ENCODE results near the gene PLCB3. TPM values are rescaled to one million over a fixed set of nuclear protein-coding genes. Genes with fewer than 3 reads are reported as not detected.

The PLCB3 gene
- total RNA-seq: 7.9 and 8.1 TPM in 2 replicates

GRCh38 chr11:64251016-64251752, at the start of gene PLCB3:
TSS of gene PLCB3 (plus strand) at chr11:64251530. CDS start at chr11:64251650, 120 bp downstream.
- intact Hi-C loops (cut with micrococcal nuclease): loop anchor here (1.0 kb wide), 6 partner anchors 10 to 104 kb away; partner anchors contain the start of genes BAD, FKBP2 and VEGFB
- POLR2A ChIA-PET: interaction anchor here (1.1 to 2.8 kb wide), 11 partner anchors 9 to 64 kb away, joined by 3 to 15 read pairs (median 8); partner anchors contain the start of genes ESRRA, FKBP2 and STIP1

GRCh38 chr11:64201543-64201942, 49.8 kb upstream of the PLCB3 start:
- TF ChIP-seq CTCF (IDR thresholded peaks at IDR 0.05): no peak
- DNase-seq: no peak
- intact Hi-C loops (cut with micrococcal nuclease): no loop called here
- no peak overlapping the region for H3K27ac Mint-ChIP-seq
- H3K4me3 Mint-ChIP-seq: no peak overlapping the region
- no peak for ATAC-seq (ENCODE audit: low read depth)
- no peaks in the 10 kb centered on the region for H3K9me3 Mint-ChIP-seq
- ChIA-PET CTCF (no interaction called here), POLR2A (interaction anchor here (1.0 to 1.1 kb wide), 2 partner anchors 10 to 13 kb away, joined by 3 to 5 read pairs; no protein-coding TSS in a partner anchor)
- no peaks in the 10 kb centered on the region for H3K27me3 Mint-ChIP-seq
- peaks cover 81% of the 10 kb centered on the region for H3K36me3 Mint-ChIP-seq (ENCODE audit: low read depth)
- H3K4me1 Mint-ChIP-seq: peaks cover 26% of the 10 kb centered on the region

More at GRCh38 chr11:64251016-64251752, at the start of gene PLCB3:
- TF ChIP-seq CTCF (IDR thresholded peaks at IDR 0.05): no peak
- Mint-ChIP-seq H3K27ac (peak within 1 kb of the TSS; percentile 25), H3K36me3 (ENCODE audit: low read depth) (peaks cover 2% of the 10 kb centered on the region), H3K4me1 (peaks cover 17% of the 10 kb centered on the region), H3K4me3 (peak within 1 kb of the TSS; percentile 85), H3K27me3 (no peaks in the 10 kb centered on the region), H3K9me3 (no peaks in the 10 kb centered on the region)
- CTCF ChIA-PET: interaction anchor here (0.8 to 2.9 kb wide), 8 partner anchors 10 to 104 kb away, joined by 3 to 13 read pairs (median 6); partner anchors contain the start of genes ESRRA and FKBP2
- DNase-seq (peak; percentile 72), ATAC-seq (ENCODE audit: low read depth) (peak; percentile 65)

GRCh38 chr11:64202992-64203391, 48.3 kb upstream of the PLCB3 start:
- no peak for TF ChIP-seq CTCF (IDR thresholded peaks at IDR 0.05)
- H3K4me3 Mint-ChIP-seq: no peak overlapping the region
- ChIA-PET POLR2A (no interaction called here), CTCF (interaction anchor here (3.5 to 6.1 kb wide), 2 partner anchors 100 to 152 kb away, joined by 25 to 147 read pairs; partner anchors contain the start of genes CATSPERZ and ESRRA)
- H3K4me1 Mint-ChIP-seq: peaks cover 31% of the 10 kb centered on the region
- ATAC-seq (ENCODE audit: low read depth) (no peak), DNase-seq (no peak)
- no peaks in the 10 kb centered on the region for H3K9me3 Mint-ChIP-seq
- H3K27ac Mint-ChIP-seq: no peak overlapping the region
- peaks cover 71% of the 10 kb centered on the region for H3K36me3 Mint-ChIP-seq (ENCODE audit: low read depth)
- intact Hi-C loops (cut with micrococcal nuclease): no loop called here
- no peaks in the 10 kb centered on the region for H3K27me3 Mint-ChIP-seq

- H3K27ac Mint-ChIP-seq: no peak overlapping the region
- H3K36me3 Mint-ChIP-seq (ENCODE audit: low read depth): peaks cover 67% of the 10 kb centered on the region
- H3K9me3 Mint-ChIP-seq: no peaks in the 10 kb centered on the region
- ChIA-PET POLR2A (interaction anchor here (1.5 to 5.3 kb wide), 6 partner anchors 17 to 137 kb away, joined by 4 to 127 read pairs (median 44); partner anchors contain the start of genes BAD, CCDC88B, FKBP2 and PPP1R14B), CTCF (interaction anchor here (1.4 to 6.1 kb wide), 9 partner anchors 18 to 450 kb away, joined by 3 to 147 read pairs (median 14); partner anchors contain the start of genes CATSPERZ, ESRRA, NUDT22 and PPP1R14B)
- DNase-seq (no peak), ATAC-seq (ENCODE audit: low read depth) (no peak)
- no peaks in the 10 kb centered on the region for H3K27me3 Mint-ChIP-seq
- H3K4me1 Mint-ChIP-seq: peaks cover 35% of the 10 kb centered on the region
- no peak overlapping the region for H3K4me3 Mint-ChIP-seq
- intact Hi-C loops (cut with micrococcal nuclease): loop anchor here (1.0 kb wide), 3 partner anchors 48 to 101 kb away; partner anchors contain the start of gene PLCB3
- TF ChIP-seq CTCF (IDR thresholded peaks at IDR 0.05): no peak
These were observed 47.8 kb upstream of the PLCB3 start for GRCh38 chr11:64203421-64204079.
